ENCODE measurements around the gene TBC1D5.

Gene TBC1D5

GRCh38 chr3:17744693-17745092 is 2.3 kb upstream of the TBC1D5 start:
- Histone ChIP-seq H3K4ac (ENCODE audit: low read depth in 1 of 2, low read length in 2 of 2) (no peak overlapping the region), H3K14ac (ENCODE audit: low read length in 2 of 2) (no peak overlapping the region), H3K79me1 (replicated peaks; ENCODE audit: low read length, poor library complexity, severe bottlenecking) (peaks cover 3% of the 10 kb centered on the region), H3K4me1 (ENCODE audit: control insufficient read depth, insufficient read depth, low read depth, low read length) (peaks cover 5% of the 10 kb centered on the region), H4K8ac (ENCODE audit: low read length) (no peak overlapping the region), H2BK12ac (ENCODE audit: low read length in 2 of 2) (no peak overlapping the region), H3K4me3 (ENCODE audit: insufficient read depth in 1 of 2, low read depth in 1 of 2, low read length in 2 of 2) (no peak overlapping the region), H3K18ac (ENCODE audit: low read depth in 1 of 2, low read length in 2 of 2) (no peak overlapping the region), H3K36me3 (ENCODE audit: control insufficient read depth in 1 of 2, insufficient read depth in 2 of 2, low read depth in 1 of 2, low read length in 2 of 2) (no peaks in the 10 kb centered on the region), H2BK120ac (ENCODE audit: low read depth, low read length) (no peak overlapping the region), H2BK15ac (ENCODE audit: low read depth, poor library complexity, severe bottlenecking) (no peak overlapping the region), H2BK5ac (ENCODE audit: low read depth, low read length, poor library complexity, severe bottlenecking) (no peak overlapping the region), H2AK5ac (ENCODE audit: low read length, severe bottlenecking) (no peak overlapping the region), H3K9ac (ENCODE audit: low read length) (no peak overlapping the region), H4K91ac (ENCODE audit: low read length) (no peak overlapping the region), H3K9me3 (ENCODE audit: control insufficient read depth, low read length) (no peaks in the 10 kb centered on the region), H3K4me2 (ENCODE audit: low read length, poor library complexity, severe bottlenecking) (no peak overlapping the region), H2AFZ (ENCODE audit: low read depth, low read length) (no peak overlapping the region), H3K27me3 (ENCODE audit: control insufficient read depth in 1 of 2, insufficient read depth in 1 of 2, low read length in 2 of 2) (no peaks in the 10 kb centered on the region), H3K27ac (ENCODE audit: low read length, poor library complexity, severe bottlenecking) (no peak overlapping the region), H3K23ac (ENCODE audit: low read length in 2 of 2) (no peak overlapping the region)
- 96% methylated on average over 3 of the region's 3 CpGs for WGBS
- no peak for DNase-seq

GRCh38 chr3:17743658-17743995 is 1.2 kb upstream of the TBC1D5 start:
- Histone ChIP-seq H2AK5ac (ENCODE audit: low read length, severe bottlenecking) (no peak overlapping the region), H2BK12ac (ENCODE audit: low read length in 2 of 2) (no peak overlapping the region), H3K27ac (ENCODE audit: low read length, poor library complexity, severe bottlenecking) (no peak overlapping the region), H2BK120ac (ENCODE audit: low read depth, low read length) (no peak overlapping the region), H2BK5ac (ENCODE audit: low read depth, low read length, poor library complexity, severe bottlenecking) (no peak overlapping the region), H3K14ac (ENCODE audit: low read length in 2 of 2) (no peak overlapping the region), H3K36me3 (ENCODE audit: control insufficient read depth in 1 of 2, insufficient read depth in 2 of 2, low read depth in 1 of 2, low read length in 2 of 2) (peaks cover 0 to 3% of the 10 kb centered on the region in 2 experiments), H3K9me3 (ENCODE audit: control insufficient read depth, low read length) (no peaks in the 10 kb centered on the region), H3K18ac (ENCODE audit: low read depth in 1 of 2, low read length in 2 of 2) (no peak overlapping the region), H2BK15ac (ENCODE audit: low read depth, poor library complexity, severe bottlenecking) (no peak overlapping the region), H3K4me1 (ENCODE audit: control insufficient read depth, insufficient read depth, low read depth, low read length) (peaks cover 7% of the 10 kb centered on the region), H3K4me3 (ENCODE audit: insufficient read depth in 1 of 2, low read depth in 1 of 2, low read length in 2 of 2) (peak overlapping the region in 1 of 2 experiments; percentile 85), H3K9ac (ENCODE audit: low read length) (peak overlapping the region; percentile 95), H3K27me3 (ENCODE audit: control insufficient read depth in 1 of 2, insufficient read depth in 1 of 2, low read length in 2 of 2) (no peaks in the 10 kb centered on the region), H4K8ac (ENCODE audit: low read length) (no peak overlapping the region), H3K4ac (ENCODE audit: low read depth in 1 of 2, low read length in 2 of 2) (no peak overlapping the region), H3K4me2 (ENCODE audit: low read length, poor library complexity, severe bottlenecking) (no peak overlapping the region), H2AFZ (ENCODE audit: low read depth, low read length) (no peak overlapping the region), H3K23ac (ENCODE audit: low read length in 2 of 2) (no peak overlapping the region), H3K79me1 (replicated peaks; ENCODE audit: low read length, poor library complexity, severe bottlenecking) (peaks cover 5% of the 10 kb centered on the region), H4K91ac (ENCODE audit: low read length) (no peak overlapping the region)
- WGBS = no CpG with 5 or more reads among the region's 1 CpG
- no peak for DNase-seq

GRCh38 chr3:17742880-17743657 is 638 bp upstream of the TBC1D5 start:
- 3% methylated on average over 11 of the region's 12 CpGs for WGBS

DNA sequence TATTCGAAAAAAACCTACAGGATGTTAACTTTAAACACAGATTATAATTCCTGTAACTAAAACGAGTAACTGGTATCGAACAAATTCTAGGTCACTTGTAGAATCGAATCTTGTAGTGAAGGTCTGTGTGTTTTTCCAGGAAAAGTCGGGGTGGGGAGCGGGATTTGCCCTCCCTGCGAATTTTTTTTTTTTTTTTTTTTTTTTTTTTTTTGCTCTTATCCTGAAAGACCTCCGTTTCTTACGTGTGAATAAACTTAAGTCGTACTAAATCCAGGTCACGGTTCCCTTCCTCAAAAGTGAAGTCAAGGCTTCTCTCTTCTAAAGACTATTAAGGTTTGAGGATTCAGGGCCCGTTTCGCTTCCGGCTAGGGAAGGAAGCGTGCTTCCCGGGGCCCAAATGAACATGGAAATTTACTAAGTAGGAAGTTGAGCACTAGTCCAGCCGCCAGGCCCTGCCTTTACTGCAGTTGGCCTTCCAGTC is 770 bp downstream of the TBC1D5 start:
- peak overlapping the region; percentile 56 to 100 for H3K18ac ChIP-seq (ENCODE audit: low read depth in 1 of 2, low read length in 2 of 2)
- no peak for DNase-seq
- no peak overlapping the region for H3K14ac ChIP-seq (ENCODE audit: low read length in 2 of 2)
- H3K23ac ChIP-seq (ENCODE audit: low read length in 2 of 2) = no peak overlapping the region
- H2BK120ac ChIP-seq (ENCODE audit: low read depth, low read length) = peak overlapping the region; percentile 96
- H3K4me3 ChIP-seq (ENCODE audit: insufficient read depth in 1 of 2, low read depth in 1 of 2, low read length in 2 of 2) = peak overlapping the region; percentile 66 to 85
- H3K27ac ChIP-seq (ENCODE audit: low read length, poor library complexity, severe bottlenecking) = peak overlapping the region; percentile 98
- no peaks in the 10 kb centered on the region for H3K9me3 ChIP-seq (ENCODE audit: control insufficient read depth, low read length)
- peak overlapping the region; percentile 98 for H4K91ac ChIP-seq (ENCODE audit: low read length)
- H2BK12ac ChIP-seq (ENCODE audit: low read length in 2 of 2) = peak overlapping the region in 1 of 2 experiments; percentile 3
- H4K8ac ChIP-seq (ENCODE audit: low read length) = peak overlapping the region; percentile 72
- WGBS = 0% methylated on average over 7 of the region's 17 CpGs
- peak overlapping the region; percentile 53 for H3K4me2 ChIP-seq (ENCODE audit: low read length, poor library complexity, severe bottlenecking)
- H3K4me1 ChIP-seq (ENCODE audit: control insufficient read depth, insufficient read depth, low read depth, low read length) = peaks cover 5% of the 10 kb centered on the region
- H2BK5ac ChIP-seq (ENCODE audit: low read depth, low read length, poor library complexity, severe bottlenecking) = peak overlapping the region; percentile 80
- H2AK5ac ChIP-seq (ENCODE audit: low read length, severe bottlenecking) = no peak overlapping the region
- H2BK15ac ChIP-seq (ENCODE audit: low read depth, poor library complexity, severe bottlenecking) = peak overlapping the region; percentile 44
- peak overlapping the region; percentile 95 for H3K9ac ChIP-seq (ENCODE audit: low read length)
- peaks cover 0 to 3% of the 10 kb centered on the region in 2 experiments for H3K36me3 ChIP-seq (ENCODE audit: control insufficient read depth in 1 of 2, insufficient read depth in 2 of 2, low read depth in 1 of 2, low read length in 2 of 2)
- H3K79me1 ChIP-seq (replicated peaks; ENCODE audit: low read length, poor library complexity, severe bottlenecking) = peaks cover 9% of the 10 kb centered on the region
- H2AFZ ChIP-seq (ENCODE audit: low read depth, low read length) = no peak overlapping the region
- peak overlapping the region; percentile 61 to 92 for H3K4ac ChIP-seq (ENCODE audit: low read depth in 1 of 2, low read length in 2 of 2)
- H3K27me3 ChIP-seq (ENCODE audit: control insufficient read depth in 1 of 2, insufficient read depth in 1 of 2, low read length in 2 of 2) = no peaks in the 10 kb centered on the region

More at GRCh38 chr3:17742880-17743657, 638 bp upstream of the TBC1D5 start:
- Histone ChIP-seq H3K14ac (ENCODE audit: low read length in 2 of 2) (no peak overlapping the region), H3K4me2 (ENCODE audit: low read length, poor library complexity, severe bottlenecking) (peak overlapping the region; percentile 68), H2BK15ac (ENCODE audit: low read depth, poor library complexity, severe bottlenecking) (no peak overlapping the region), H3K36me3 (ENCODE audit: control insufficient read depth in 1 of 2, insufficient read depth in 2 of 2, low read depth in 1 of 2, low read length in 2 of 2) (peaks cover 0 to 3% of the 10 kb centered on the region in 2 experiments), H2BK12ac (ENCODE audit: low read length in 2 of 2) (peak overlapping the region in 1 of 2 experiments; percentile 45), H3K4me1 (ENCODE audit: control insufficient read depth, insufficient read depth, low read depth, low read length) (peaks cover 7% of the 10 kb centered on the region), H2AK5ac (ENCODE audit: low read length, severe bottlenecking) (no peak overlapping the region), H3K18ac (ENCODE audit: low read depth in 1 of 2, low read length in 2 of 2) (peak overlapping the region in 1 of 2 experiments; percentile 67), H4K8ac (ENCODE audit: low read length) (peak overlapping the region; percentile 29), H3K23ac (ENCODE audit: low read length in 2 of 2) (no peak overlapping the region), H3K79me1 (replicated peaks; ENCODE audit: low read length, poor library complexity, severe bottlenecking) (peaks cover 7% of the 10 kb centered on the region), H3K9me3 (ENCODE audit: control insufficient read depth, low read length) (no peaks in the 10 kb centered on the region), H2AFZ (ENCODE audit: low read depth, low read length) (no peak overlapping the region), H3K4me3 (ENCODE audit: insufficient read depth in 1 of 2, low read depth in 1 of 2, low read length in 2 of 2) (peak overlapping the region; percentile 66 to 85), H3K27me3 (ENCODE audit: control insufficient read depth in 1 of 2, insufficient read depth in 1 of 2, low read length in 2 of 2) (no peaks in the 10 kb centered on the region), H4K91ac (ENCODE audit: low read length) (no peak overlapping the region), H2BK5ac (ENCODE audit: low read depth, low read length, poor library complexity, severe bottlenecking) (no peak overlapping the region), H2BK120ac (ENCODE audit: low read depth, low read length) (no peak overlapping the region), H3K9ac (ENCODE audit: low read length) (peak overlapping the region; percentile 95), H3K27ac (ENCODE audit: low read length, poor library complexity, severe bottlenecking) (peak overlapping the region; percentile 72), H3K4ac (ENCODE audit: low read depth in 1 of 2, low read length in 2 of 2) (no peak overlapping the region)
- no peak for DNase-seq

Data from mesenchymal stem cell (in vitro differentiated cells and primary cell).